Measurements from ENCODE around the gene RNF115. TPM values are rescaled to one million over a fixed set of nuclear protein-coding genes. Genes with fewer than 3 reads are reported as not detected.

The RNF115 gene
- total and polyA plus RNA-seq, 2 of the 8 experiments (the other 6 are each of a cell fraction or from before 2014, with no cell fraction given): 4.7 to 10.8 TPM

DNA sequence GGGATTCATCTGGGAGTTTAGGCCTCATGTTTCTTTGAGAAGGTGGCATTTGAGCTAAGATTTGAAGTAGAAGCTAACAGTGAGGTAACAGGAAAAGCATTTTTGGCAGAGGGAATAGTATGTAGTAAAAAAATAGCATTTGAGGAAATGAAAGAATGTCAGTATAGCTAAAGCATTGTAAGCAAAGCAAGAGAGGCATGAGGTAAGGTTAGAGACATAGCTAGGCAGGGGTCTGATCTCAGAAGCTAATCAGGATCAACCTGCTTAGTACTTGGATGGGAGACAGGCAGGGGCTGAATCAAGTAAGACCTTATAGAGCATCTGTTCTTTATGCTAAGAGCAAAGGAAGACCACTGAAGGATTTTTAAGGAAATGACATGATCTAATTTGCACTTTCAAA lies 4.1 kb upstream of the RNF115 start:
- POLR2A ChIA-PET (ENCODE audit: partially characterized antibody): interaction anchor here (1.0 to 3.2 kb wide), 4 partner anchors 10 to 21 kb away, joined by 4 to 16 read pairs (median 5); partner anchors contain the start of gene NUDT17
- Histone ChIP-seq H3K4me1 (replicated peaks in 1 of 4; ENCODE audit: control insufficient read depth in 3 of 4, insufficient read depth in 4 of 4, low read length in 3 of 4) (peaks cover 0 to 4% (median 0%) of the 10 kb centered on the region in 4 experiments; a peak in 1 of 7 replicates), H4K5ac (ENCODE audit: insufficient read length, low read depth, low read length) (no peak overlapping the region), H3K79me1 (ENCODE audit: low read depth, low read length) (no peaks in the 10 kb centered on the region), H2AFZ (ENCODE audit: low read length) (no peak overlapping the region), H3K23me2 (ENCODE audit: low read depth, low read length) (peaks cover 5% of the 10 kb centered on the region; the same call in 1 of the 2 replicates), H2BK12ac (ENCODE audit: low read depth, low read length) (no peak overlapping the region), H4K20me1 (replicated peaks in 1 of 2; ENCODE audit: control insufficient read depth in 1 of 2, insufficient read depth in 2 of 2, low read length in 2 of 2) (peaks cover 2 to 3% of the 10 kb centered on the region in 2 experiments), H2AK5ac (ENCODE audit: low read depth, low read length) (no peak overlapping the region), H3K56ac (replicated peaks; ENCODE audit: insufficient read length, low read depth, low read length) (no peak overlapping the region), H3K4me3 (ENCODE audit: extremely low read depth in 1 of 4, insufficient read depth in 2 of 4, low read depth in 3 of 4, low read length in 4 of 4) (no peak overlapping the region), H2BK120ac (replicated peaks; ENCODE audit: low read depth, low read length) (no peak overlapping the region), H3K18ac (ENCODE audit: extremely low read depth, low read length) (no peak overlapping the region), H3K14ac (ENCODE audit: insufficient read length) (no peak overlapping the region), H4K8ac (ENCODE audit: extremely low read depth, insufficient read depth, low read length) (no peak overlapping the region), H3K4me2 (ENCODE audit: insufficient read depth in 1 of 2, low read depth in 2 of 2, low read length in 2 of 2) (no peak overlapping the region), H3K27ac (ENCODE audit: low read depth, low read length) (no peak overlapping the region), H3K9me3 (ENCODE audit: insufficient read depth in 2 of 2, low read depth in 1 of 2, low read length in 1 of 2) (no peaks in the 10 kb centered on the region), H3K27me3 (replicated peaks in 1 of 4; ENCODE audit: control insufficient read depth in 3 of 4, extremely low read depth in 1 of 4, insufficient read depth in 3 of 4, low read length in 3 of 4) (no peaks in the 10 kb centered on the region), H2BK5ac (ENCODE audit: low read depth, low read length) (no peak overlapping the region), H3K79me2 (ENCODE audit: control insufficient read depth in 1 of 2, insufficient read depth in 2 of 2, low read length in 2 of 2) (peaks cover 0 to 11% of the 10 kb centered on the region in 2 experiments; a peak in 3 of 4 replicates), H4K91ac (replicated peaks; ENCODE audit: insufficient read length, low read length) (no peak overlapping the region), H3K4ac (replicated peaks; ENCODE audit: insufficient read length, low read depth, low read length) (no peak overlapping the region), H2BK15ac (ENCODE audit: low read length) (no peak overlapping the region), H3K23ac (ENCODE audit: insufficient read length) (no peak overlapping the region), H2BK20ac (ENCODE audit: low read length) (no peak overlapping the region), H3K36me3 (ENCODE audit: control insufficient read depth in 2 of 4, insufficient read depth in 4 of 4, low read length in 3 of 4) (peaks cover 12 to 49% (median 35%) of the 10 kb centered on the region in 4 experiments; a peak in 7 of 8 replicates), H3K9ac (replicated peaks in 1 of 4; ENCODE audit: extremely low read depth in 1 of 4, low read depth in 3 of 4, low read length in 3 of 4) (no peak overlapping the region)
- CTCF ChIA-PET (ENCODE audit: partially characterized antibody): interaction anchor here (1.0 to 14.5 kb wide), 2 partner anchors 19 to 187 kb away, joined by 3 to 109 read pairs; partner anchors contain the start of gene NUDT17
- DNase-seq (ENCODE audit: low read depth in 1 of 2, low spot score in 2 of 2) (no peak), FAIRE-seq (no peak)
- TF ChIP-seq CHD1 (IDR thresholded peaks at IDR 0.05; ENCODE audit: low read depth, low read length): no peak
- TF ChIP-seq KDM5A (IDR thresholded peaks at IDR 0.05; ENCODE audit: low read length): no peak
- TF ChIP-seq TBP (IDR thresholded peaks at IDR 0.05; ENCODE audit: low read depth, low read length): no peak
- no peak for TF ChIP-seq RFX5 (IDR thresholded peaks at IDR 0.05; ENCODE audit: borderline replicate concordance, low read depth, low read length)
- TF ChIP-seq RNF2 (IDR thresholded peaks at IDR 0.05; ENCODE audit: borderline replicate concordance, low read depth, low read length, missing control alignments, poor library complexity, severe bottlenecking): no peak

Data from H1 (cell line).